PC-9 (cell line): ENCODE results near the gene PADI1. TPM values are rescaled to one million over a fixed set of nuclear protein-coding genes. Genes with fewer than 3 reads are reported as not detected.

Experiments
- BruUV-seq: library from RNA; stranded (reverse); fragments of 400-500 nt; replicated peaks from 2 replicates; lab custom pipeline; 2021; lab: Mats Ljungman, UMichigan
- CTCF ChIA-PET: fragments of 300-600 bp; sonication (Branson Sonifier 250); formaldehyde crosslinking; loops from one replicate; lab custom pipeline; 2022; ENCODE audit warnings: antibody characterized with exemption; lab: Charles Lee
- POLR2A ChIA-PET: fragments of 300-600 bp; sonication (Branson Sonifier 250); formaldehyde crosslinking; loops from one replicate; lab custom pipeline; 2022; ENCODE audit warnings: antibody characterized with exemption; ENCODE audit not compliant: unreplicated experiment; lab: Charles Lee
- DNase-seq, 2 experiments: peaks; one replicate each; pipeline versions ENCODE4 v3.0.0 to v3.0.0-alpha.2; 2015 to 2022; ENCODE audit warnings: mixed read lengths in 1 of 2
- H2AFZ ChIP-seq: fragments of 200-600 bp; sonication (generic); 2 replicates; pipeline ENCODE4 v1.8.1; 2017; ENCODE audit warnings: antibody characterized with exemption
- H3F3A ChIP-seq: fragments of 200-600 bp; sonication (generic); 2 replicates; pipeline ENCODE4 v1.8.1; 2017; ENCODE audit warnings: antibody characterized with exemption, mild to moderate bottlenecking, low read depth; ENCODE audit not compliant: insufficient read depth
- H3K27ac ChIP-seq: fragments of 200-600 bp; sonication (generic); 2 replicates; pipeline ENCODE4 v1.6.1; 2016; ENCODE audit warnings: mixed run types
- H3K27me3 ChIP-seq: fragments of 200-600 bp; sonication (generic); 2 replicates; pipeline ENCODE4 v1.6.1; 2016; ENCODE audit warnings: low read depth, mixed run types; ENCODE audit not compliant: insufficient read depth
- H3K36me3 ChIP-seq: fragments of 200-600 bp; sonication (generic); 2 replicates; pipeline ENCODE4 v1.6.1; 2016; ENCODE audit warnings: low read depth, mixed run types
- H3K4me1 ChIP-seq: fragments of 200-600 bp; sonication (generic); replicated peaks from 2 replicates; pipeline ENCODE4 v1.6.1; 2016; ENCODE audit warnings: mixed run types; ENCODE audit not compliant: insufficient read depth
- H3K4me2 ChIP-seq: fragments of 200-600 bp; sonication (generic); 2 replicates; pipeline ENCODE4 v1.6.1; 2017; ENCODE audit warnings: mixed run types
- H3K4me3 ChIP-seq: fragments of 200-600 bp; sonication (generic); 2 replicates; pipeline ENCODE4 v1.6.1; 2016; ENCODE audit warnings: mixed run types
- H3K79me2 ChIP-seq: fragments of 200-600 bp; sonication (generic); 2 replicates; pipeline ENCODE4 v1.6.1; 2017; ENCODE audit warnings: low read depth, mixed run types
- H3K9me2 ChIP-seq: fragments of 200-600 bp; sonication (generic); 2 replicates; pipeline ENCODE4 v1.8.1; 2017; ENCODE audit warnings: mild to moderate bottlenecking; ENCODE audit not compliant: insufficient read depth
- H3K9me3 ChIP-seq: fragments of 200-600 bp; sonication (generic); 2 replicates; pipeline ENCODE4 v1.8.1; 2016; ENCODE audit warnings: low read depth; ENCODE audit not compliant: insufficient read depth
- H4K20me1 ChIP-seq: fragments of 200-600 bp; sonication (generic); 2 replicates; pipeline ENCODE4 v1.8.1; 2017; ENCODE audit not compliant: insufficient read depth
- CTCF ChIP-seq: fragments of 200-600 bp; sonication (generic); conservative IDR thresholded peaks from 2 replicates; pipeline ENCODE4 v1.6.1; 2017; ENCODE audit warnings: mixed run types, antibody characterized with exemption, mild to moderate bottlenecking, moderate library complexity
- EZH2 ChIP-seq: fragments of 200-600 bp; sonication (generic); IDR thresholded peaks from 2 replicates; pipeline ENCODE4 v1.8.0; 2017; ENCODE audit warnings: antibody characterized with exemption, low read depth
- intact Hi-C: fragments of 100-400 bp; cut with micrococcal nuclease; formaldehyde crosslinking; loops from one replicate; pipeline ENCODE4 v1.10.0; 2022; ENCODE audit not compliant: unreplicated experiment
- total RNA-seq: library from RNA; stranded (reverse); gene quantifications from 2 replicates; pipeline ENCODE4 v1.2.3, GENCODE V29; 2021

Gene PADI1
- total RNA-seq, 1 experiment from 2014 or later: 28.3 TPM

- intact Hi-C loops: no loop called here
Observed at GRCh38 chr1:17259233-17259873, 54.4 kb downstream of the PADI1 start.

GRCh38 chr1:17260264-17260663 lies 55.3 kb downstream of the PADI1 start:
- H2AFZ ChIP-seq: no peak overlapping the region
- CTCF ChIA-PET: interaction anchor here (0.9 kb wide), 1 partner anchor 14 kb away, joined by 4 read pairs; no protein-coding TSS in a partner anchor
- BruUV-seq: no TSS peak

More at GRCh38 chr1:17259233-17259873, 54.4 kb downstream of the PADI1 start:
- H3K79me2 ChIP-seq: no peaks in the 10 kb centered on the region
- TF ChIP-seq CTCF (no peak), EZH2 (no peak)
- no peaks in the 10 kb centered on the region for H3K27me3 ChIP-seq
- no peaks in the 10 kb centered on the region for H3K36me3 ChIP-seq
- no peaks in the 10 kb centered on the region for H3K4me1 ChIP-seq
- POLR2A ChIA-PET: no interaction called here
- H2AFZ ChIP-seq: no peak overlapping the region
- CTCF ChIA-PET: interaction anchor here (0.9 kb wide), 2 partner anchors 8 to 15 kb away, joined by 4 read pairs; no protein-coding TSS in a partner anchor
- H3K27ac ChIP-seq: no peak overlapping the region
- H3K4me3 ChIP-seq: no peak overlapping the region
- H4K20me1 ChIP-seq: no peaks in the 10 kb centered on the region
- DNase-seq: no peak
- no peaks in the 10 kb centered on the region for H3K9me3 ChIP-seq
- H3K4me2 ChIP-seq: no peak overlapping the region
- 0 out of 2 replicates have a peak, but pooled peaks cover 3% of the 10 kb centered on the region for H3F3A ChIP-seq
- H3K9me2 ChIP-seq: no peaks in the 10 kb centered on the region
- BruUV-seq: no TSS peak

GRCh38 chr1:17260738-17261137 lies 55.8 kb downstream of the PADI1 start:
- H3K4me2 ChIP-seq: no peak overlapping the region
- no TSS peak for BruUV-seq
- no peak overlapping the region for H2AFZ ChIP-seq
- no peaks in the 10 kb centered on the region for H4K20me1 ChIP-seq
- H3K36me3 ChIP-seq: no peaks in the 10 kb centered on the region
- H3K79me2 ChIP-seq: no peaks in the 10 kb centered on the region
- intact Hi-C loops: no loop called here
- CTCF ChIA-PET: no interaction called here
- no peak overlapping the region for H3K27ac ChIP-seq
- no peaks in the 10 kb centered on the region for H3K27me3 ChIP-seq
- H3F3A ChIP-seq: 0 out of 2 replicates have a peak, but pooled peaks cover 3% of the 10 kb centered on the region
- no peak overlapping the region for H3K4me3 ChIP-seq
- H3K9me2 ChIP-seq: no peaks in the 10 kb centered on the region
- no peaks in the 10 kb centered on the region for H3K4me1 ChIP-seq
- no peaks in the 10 kb centered on the region for H3K9me3 ChIP-seq
- POLR2A ChIA-PET: no interaction called here
- DNase-seq: no peak
- TF ChIP-seq EZH2 (no peak), CTCF (no peak)

More at GRCh38 chr1:17260264-17260663, 55.3 kb downstream of the PADI1 start:
- 0 out of 2 replicates have a peak, but pooled peaks cover 3% of the 10 kb centered on the region for H3F3A ChIP-seq
- no peaks in the 10 kb centered on the region for H3K36me3 ChIP-seq
- no peaks in the 10 kb centered on the region for H3K79me2 ChIP-seq
- H3K4me2 ChIP-seq: no peak overlapping the region
- no peak for DNase-seq
- no peaks in the 10 kb centered on the region for H4K20me1 ChIP-seq
- POLR2A ChIA-PET: no interaction called here
- H3K9me3 ChIP-seq: no peaks in the 10 kb centered on the region
- H3K4me1 ChIP-seq: no peaks in the 10 kb centered on the region
- no peak overlapping the region for H3K4me3 ChIP-seq
- no peak for TF ChIP-seq CTCF
- TF ChIP-seq EZH2: no peak
- H3K27ac ChIP-seq: no peak overlapping the region
- H3K9me2 ChIP-seq: no peaks in the 10 kb centered on the region
- intact Hi-C loops: no loop called here
- no peaks in the 10 kb centered on the region for H3K27me3 ChIP-seq
